ENCODE results near the gene IMMP2L. TPM values are rescaled to one million over a fixed set of nuclear protein-coding genes. Genes with fewer than 3 reads are reported as not detected.

The IMMP2L gene
- total RNA-seq, 1 donor from 2014 or later, result 13.8 TPM

GRCh38 chr7:110854651-110855050 lies 707.6 kb downstream of the IMMP2L start:
- DNase-seq (ENCODE audit: low spot score), result no peak
- no peak for ATAC-seq

GRCh38 chr7:110854166-110854565 lies 708.1 kb downstream of the IMMP2L start:
- DNase-seq (ENCODE audit: low spot score) (no peak), ATAC-seq (no peak)

DNA sequence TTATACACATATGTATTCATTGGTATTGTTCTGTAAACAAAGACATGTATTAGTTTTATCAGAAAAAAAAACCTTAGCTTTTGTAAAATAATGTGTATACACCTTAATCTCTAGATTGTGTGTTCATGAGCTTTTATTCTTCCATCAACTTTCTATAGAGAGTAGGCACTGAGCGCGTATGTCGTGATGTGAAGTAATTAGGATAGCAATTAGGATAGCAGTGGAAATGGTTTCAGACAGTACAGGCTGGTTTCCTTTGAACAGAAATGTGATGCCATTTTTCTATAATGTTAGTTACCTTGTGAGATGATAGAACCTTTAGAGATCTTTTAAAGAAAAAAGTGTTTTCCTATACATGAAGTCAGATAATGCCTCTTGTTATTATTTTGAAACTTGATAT lies 709.0 kb downstream of the IMMP2L start:
- DNase-seq (ENCODE audit: low spot score), result no peak

GRCh38 chr7:110852156-110852940 lies 709.9 kb downstream of the IMMP2L start:
- ATAC-seq, result no peak
- DNase-seq (ENCODE audit: low spot score), result no peak

More for the DNA sequence above, 709.0 kb downstream of the IMMP2L start:
- no peak for ATAC-seq

DNA sequence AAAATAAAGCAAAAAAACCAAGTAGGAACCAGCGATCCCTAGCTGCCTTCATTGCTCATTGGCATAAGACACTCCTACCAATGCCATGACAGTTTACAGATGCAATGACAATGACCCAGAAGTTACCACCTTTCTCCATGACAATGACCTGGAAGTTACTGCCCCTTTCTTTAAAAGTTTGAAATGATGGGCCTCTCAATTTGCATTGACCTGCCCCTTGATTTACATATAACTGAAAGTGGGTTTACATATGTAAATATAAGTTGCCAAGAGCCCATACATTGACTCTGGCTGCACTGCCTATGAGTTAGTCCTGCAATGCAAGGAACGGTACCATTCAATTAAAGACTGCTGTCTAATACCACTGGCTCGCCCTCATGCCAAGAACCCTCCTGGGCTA lies 712.1 kb downstream of the IMMP2L start:
- DNase-seq (ENCODE audit: low spot score) (no peak), ATAC-seq (no peak)

GRCh38 chr7:110842796-110843195 lies 719.5 kb downstream of the IMMP2L start:
- ATAC-seq (no peak), DNase-seq (ENCODE audit: low spot score) (no peak)

GRCh38 chr7:110841840-110842545 lies 720.3 kb downstream of the IMMP2L start:
- ATAC-seq (no peak), DNase-seq (ENCODE audit: low spot score) (no peak)

- no peak for DNase-seq (ENCODE audit: low spot score)
- no peak for ATAC-seq
These were observed 722.4 kb downstream of the IMMP2L start for GRCh38 chr7:110839866-110840265.

DNA sequence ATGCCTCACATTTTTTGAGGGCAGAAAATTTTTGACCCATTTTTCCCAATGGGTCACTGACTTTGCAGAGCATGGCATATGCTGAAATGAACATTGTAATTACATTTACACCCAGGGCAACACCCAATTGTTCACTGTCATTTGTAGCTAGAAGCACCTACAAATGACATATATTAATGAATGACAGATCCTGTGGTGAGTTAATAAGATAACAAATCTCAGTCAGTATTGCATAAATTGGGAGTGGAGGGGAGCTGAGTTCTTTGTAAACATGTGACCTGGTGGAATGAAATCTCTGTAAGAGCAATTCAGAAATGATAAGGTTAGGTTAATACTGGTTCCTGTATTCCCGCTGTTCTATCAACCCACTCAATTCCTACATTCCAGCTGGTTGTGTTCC lies 726.4 kb downstream of the IMMP2L start:
- ATAC-seq, result no peak
- DNase-seq (ENCODE audit: low spot score), result no peak

DNA sequence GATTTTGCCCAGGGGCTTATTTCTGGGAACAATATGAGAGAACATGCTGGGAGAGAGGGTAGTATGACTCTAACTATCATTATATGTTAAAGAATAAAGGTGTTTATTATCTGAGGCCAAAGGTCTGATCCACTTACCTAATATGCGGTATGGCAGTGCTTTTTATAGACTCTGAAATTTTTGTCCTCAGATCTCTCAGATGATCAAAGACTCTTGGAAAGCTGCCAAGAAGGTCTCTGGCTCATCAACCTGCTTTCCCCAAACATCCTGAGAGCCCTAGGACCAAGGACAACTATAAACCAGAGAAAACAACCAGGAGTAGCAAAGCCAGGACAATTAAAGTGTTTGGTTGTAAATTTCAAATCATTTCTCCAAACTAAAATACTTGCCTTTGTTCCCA lies 727.1 kb downstream of the IMMP2L start:
- peak; percentile 14 for ATAC-seq

GRCh38 chr7:110831419-110831818 lies 730.9 kb downstream of the IMMP2L start:
- DNase-seq (ENCODE audit: low spot score), result no peak

More for the DNA sequence above, 727.1 kb downstream of the IMMP2L start:
- no peak for DNase-seq (ENCODE audit: low spot score)

DNA sequence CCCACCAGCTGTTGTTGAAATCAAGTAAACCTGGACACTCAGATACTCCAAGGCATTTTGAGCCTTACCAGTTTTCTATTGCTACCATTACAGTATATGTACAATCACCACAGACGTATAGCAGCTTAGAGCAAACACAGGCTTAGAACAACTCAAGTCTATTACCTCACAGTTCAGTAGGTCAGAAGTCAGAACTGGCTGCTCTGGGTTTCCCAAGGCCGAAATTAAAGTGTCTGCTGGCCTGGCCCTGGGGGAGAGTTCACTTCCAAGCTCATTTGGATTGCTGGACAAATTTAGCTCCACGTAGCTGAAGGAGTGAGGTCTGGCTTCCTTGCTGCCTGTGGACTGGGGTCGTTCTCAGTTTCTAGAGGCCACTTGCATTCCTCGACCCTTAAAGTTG lies 731.5 kb downstream of the IMMP2L start:
- DNase-seq (ENCODE audit: low spot score) (no peak), ATAC-seq (peak; percentile 49)

More at GRCh38 chr7:110831419-110831818, 730.9 kb downstream of the IMMP2L start:
- no peak for ATAC-seq

DNA sequence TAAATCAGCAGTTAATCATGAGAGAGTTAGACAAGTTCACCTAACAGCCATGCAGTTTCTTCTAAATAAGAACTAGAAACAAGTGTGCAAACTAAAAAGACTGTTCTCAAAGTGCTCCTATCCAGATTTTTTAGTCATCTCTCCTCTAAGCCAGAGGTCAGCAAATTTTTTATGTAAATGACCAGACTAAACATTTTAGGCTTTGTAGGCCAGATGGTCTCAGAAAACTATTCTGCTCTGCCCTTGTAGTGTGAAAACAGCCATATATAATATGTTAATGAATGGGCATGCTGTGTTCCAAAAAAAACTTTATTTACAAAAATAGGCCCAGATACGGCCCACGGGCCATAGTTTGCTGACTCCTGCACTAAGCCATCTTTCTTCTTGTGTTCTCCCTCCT lies 734.4 kb downstream of the IMMP2L start:
- no peak for DNase-seq (ENCODE audit: low spot score)
- no peak for ATAC-seq

- no peak for DNase-seq (ENCODE audit: low spot score)
- ATAC-seq, result no peak
These were observed 734.9 kb downstream of the IMMP2L start for GRCh38 chr7:110827287-110827855.

GRCh38 chr7:110813986-110814385 lies 748.3 kb downstream of the IMMP2L start:
- no peak for DNase-seq (ENCODE audit: low spot score)
- ATAC-seq, result no peak

DNA sequence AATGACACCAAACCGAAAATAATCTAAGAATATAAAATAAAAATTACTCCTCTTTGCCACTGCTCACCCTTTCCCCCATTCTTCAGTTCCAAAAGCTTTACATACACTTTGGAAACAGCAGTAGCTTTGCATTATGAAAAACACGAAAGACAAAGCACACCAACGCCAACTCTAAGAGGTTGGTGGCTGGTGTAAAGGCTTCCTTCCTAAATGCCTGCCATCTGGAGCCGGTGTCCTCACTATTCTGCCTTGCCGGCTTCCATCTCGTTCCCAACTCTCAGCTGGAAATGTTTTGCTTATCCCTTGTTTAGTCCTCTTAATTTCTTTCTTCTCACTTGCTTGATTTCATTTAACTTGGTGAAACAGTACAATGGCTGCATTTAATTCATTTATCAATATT lies 752.5 kb downstream of the IMMP2L start:
- no peak for ATAC-seq
- DNase-seq (ENCODE audit: low spot score), result no peak

GRCh38 chr7:110808361-110808760 lies 753.9 kb downstream of the IMMP2L start:
- ATAC-seq (no peak), DNase-seq (ENCODE audit: low spot score) (no peak)

DNA sequence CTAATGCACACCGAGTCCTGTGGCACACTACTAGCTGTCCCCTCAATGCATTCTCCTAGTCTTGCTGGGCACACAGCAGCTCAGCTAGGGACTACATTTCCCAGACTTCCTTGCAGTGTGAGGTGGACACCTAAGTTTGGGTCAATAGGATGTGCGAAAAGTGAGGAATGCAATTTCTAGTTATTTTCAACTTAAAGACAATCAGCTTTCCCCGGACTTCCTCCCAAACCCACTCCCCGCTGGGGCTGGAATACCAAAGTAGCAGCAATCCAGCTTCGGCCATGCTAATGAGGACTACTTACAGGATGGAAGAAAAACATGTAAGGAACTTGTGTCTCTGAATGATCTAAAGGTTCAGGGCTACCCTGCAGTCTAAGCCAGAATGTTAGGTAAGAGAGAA lies 757.8 kb downstream of the IMMP2L start:
- DNase-seq (ENCODE audit: low spot score) (no peak), ATAC-seq (no peak)

DNA sequence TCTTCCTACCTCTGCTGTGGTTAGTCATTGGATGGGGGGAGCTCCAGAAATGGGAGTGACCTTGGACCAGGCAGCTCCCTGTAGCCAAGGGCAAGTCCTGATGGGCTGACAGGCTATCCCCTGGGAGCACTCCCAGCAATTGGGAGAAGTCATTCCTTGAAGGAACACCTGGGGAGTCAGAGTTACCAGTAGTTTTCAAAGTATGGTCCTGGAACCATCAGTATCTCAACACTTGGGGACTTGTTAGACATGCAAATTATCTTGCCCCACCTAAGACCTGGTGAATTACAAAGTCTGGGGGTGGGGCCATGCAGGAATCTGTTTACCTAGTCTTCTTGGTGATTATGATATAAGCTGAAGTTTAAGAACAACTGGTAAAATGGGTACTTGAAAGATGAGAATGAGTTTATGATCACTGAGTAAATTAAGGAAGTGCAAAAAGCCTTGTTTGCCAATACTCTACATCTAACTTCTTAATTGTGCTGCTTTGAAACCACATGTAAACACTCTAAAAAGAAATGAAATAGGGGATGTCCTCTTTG lies 758.6 kb downstream of the IMMP2L start:
- ATAC-seq, result no peak
- DNase-seq (ENCODE audit: low spot score), result no peak

GRCh38 chr7:110801502-110801901 lies 760.8 kb downstream of the IMMP2L start:
- ATAC-seq (no peak), DNase-seq (ENCODE audit: low spot score) (no peak)

DNA sequence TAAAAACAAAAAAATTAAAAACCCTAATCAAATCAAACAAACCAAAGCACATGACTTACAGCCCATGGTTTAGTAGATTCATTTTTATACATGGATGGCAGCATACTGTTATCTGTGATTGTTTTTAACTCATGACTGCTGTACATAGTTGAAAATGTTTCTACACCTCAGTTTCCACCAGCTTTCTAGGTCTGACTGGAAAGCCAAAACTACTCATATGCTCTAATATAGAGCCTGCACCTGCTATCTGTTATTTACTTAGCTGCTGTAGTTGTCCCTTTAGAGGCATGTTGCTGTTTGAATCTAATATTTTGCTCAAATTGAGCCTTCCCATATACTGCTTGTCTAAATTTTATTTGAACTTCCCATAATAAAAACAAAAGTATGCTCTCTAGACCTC lies 761.3 kb downstream of the IMMP2L start:
- ATAC-seq, result no peak
- no peak for DNase-seq (ENCODE audit: low spot score)

DNA sequence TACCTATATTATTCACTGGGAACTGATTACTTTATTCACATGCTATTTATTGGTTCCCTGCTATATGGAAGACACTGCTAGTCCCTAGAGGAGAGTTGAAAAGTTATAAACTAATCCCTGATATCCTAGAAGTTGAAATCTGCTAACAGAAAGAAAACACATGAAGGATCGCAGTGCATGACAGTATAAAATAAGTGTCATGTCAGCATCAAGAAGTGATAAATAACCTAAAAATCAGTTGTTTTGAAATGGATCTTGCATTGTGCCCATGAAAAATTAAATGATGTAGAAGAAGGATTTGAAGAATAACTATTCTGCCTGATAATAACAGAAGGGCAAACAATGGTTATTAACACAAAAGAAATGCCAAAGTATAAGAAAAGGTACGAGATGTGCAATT lies 764.6 kb downstream of the IMMP2L start:
- DNase-seq (ENCODE audit: low spot score) (no peak), ATAC-seq (no peak)

Data from left lobe of liver (tissue), 2 donors.